GM21381 (cell line): ENCODE data around the gene RP2.

Experiments
- ATAC-seq: cut with Tn5 transposase; IDR thresholded peaks from one replicate; pipeline ENCODE4 v1.9.1; 2021; ENCODE audit warnings: mild to moderate bottlenecking, moderate library complexity; ENCODE audit not compliant: unreplicated experiment

The RP2 gene

GRCh38 chrX:46836701-46837557 is at the start of gene RP2:
Gene RP2, plus strand, starts transcription at chrX:46837043. Its CDS starts 58 bp downstream, at chrX:46837101.
- ATAC-seq, result peak; percentile 93

- no peak for ATAC-seq
These were observed 47.9 kb upstream of the RP2 start for GRCh38 chrX:46788902-46789301.

GRCh38 chrX:46791927-46792809 is 44.7 kb upstream of the RP2 start:
- ATAC-seq, result no peak

GRCh38 chrX:46792810-46793188 is 44.0 kb upstream of the RP2 start:
- ATAC-seq, result no peak

GRCh38 chrX:46793386-46794143 is 43.3 kb upstream of the RP2 start:
- no peak for ATAC-seq

GRCh38 chrX:46796574-46797191 is 40.2 kb upstream of the RP2 start:
- no peak for ATAC-seq

- ATAC-seq, result no peak
These were observed 33.7 kb upstream of the RP2 start for GRCh38 chrX:46803140-46803539.

GRCh38 chrX:46805270-46805669 is 31.6 kb upstream of the RP2 start:
- ATAC-seq, result no peak

GRCh38 chrX:46811121-46811520 is 25.7 kb upstream of the RP2 start:
- no peak for ATAC-seq

GRCh38 chrX:46812445-46812844 is 24.4 kb upstream of the RP2 start:
- ATAC-seq, result no peak

- no peak for ATAC-seq
These were observed 21.9 kb upstream of the RP2 start for GRCh38 chrX:46814966-46815365.

GRCh38 chrX:46819136-46819535 is 17.7 kb upstream of the RP2 start:
- no peak for ATAC-seq

- no peak for ATAC-seq
These were observed 16.3 kb upstream of the RP2 start for GRCh38 chrX:46820391-46821100.

GRCh38 chrX:46823481-46823880 is 13.4 kb upstream of the RP2 start:
- ATAC-seq, result no peak

GRCh38 chrX:46831765-46832327 is 5.0 kb upstream of the RP2 start:
- ATAC-seq, result no peak

- ATAC-seq, result no peak
These were observed 979 bp downstream of the RP2 start for GRCh38 chrX:46837558-46838485.

- ATAC-seq, result no peak
These were observed 1.6 kb downstream of the RP2 start for GRCh38 chrX:46838486-46838870.

- ATAC-seq, result no peak
These were observed 2.2 kb downstream of the RP2 start for GRCh38 chrX:46838974-46839480.

GRCh38 chrX:46840946-46841345 is 4.1 kb downstream of the RP2 start:
- no peak for ATAC-seq
